Endothelial cell of umbilical vein (primary cell): ENCODE measurements around the gene KLC4. TPM values are rescaled to one million over a fixed set of nuclear protein-coding genes. Genes with fewer than 3 reads are reported as not detected.

Experiments
- BruUV-seq: library from RNA; stranded (reverse); fragments of 400-500 nt; replicated peaks from 2 replicates; lab custom pipeline; 2021; lab: Mats Ljungman, UMichigan
- CTCF ChIA-PET: fragments of 300-600, 350-600 bp; sonication (Branson Sonifier 250); formaldehyde crosslinking; loops from one replicate; lab custom pipeline; 2021; ENCODE audit warnings: antibody characterized with exemption, inconsistent platforms; lab: Charles Lee
- POLR2A ChIA-PET: fragments of 300-600, 350-600 bp; sonication (Branson Sonifier 250); formaldehyde crosslinking; loops from one replicate; lab custom pipeline; 2021; ENCODE audit warnings: antibody characterized with exemption, inconsistent platforms; lab: Charles Lee
- DNase-seq: peaks from one replicate; pipeline ENCODE4 v3.0.0-alpha.2; 2011; ENCODE audit warnings: low read depth, low spot score
- FAIRE-seq: peaks from 2 replicates; lab custom pipeline; 2011; peaks lifted over from hg19 to GRCh38; lab: Jason Lieb, UNC
- H2AFZ ChIP-seq: 2 replicates; pipeline ENCODE4 v1.6.0; 2012; ENCODE audit warnings: low read depth, low read length, control low read depth, inconsistent platforms
- H3K27ac ChIP-seq: 2 replicates; pipeline ENCODE4 v1.5.1; 2011; ENCODE audit warnings: low read depth, mild to moderate bottlenecking, control low read depth, low read length, moderate library complexity; ENCODE audit not compliant: insufficient read depth
- H3K27me3 ChIP-seq, 2 experiments: 2 replicates each; pipeline versions ENCODE4 v1.6.0 to v1.6.1; 2011; ENCODE audit warnings: low read length in 2 of 2, mixed read lengths in 1 of 2; ENCODE audit not compliant: control insufficient read depth in 2 of 2, insufficient read depth in 2 of 2
- H3K36me3 ChIP-seq, 2 experiments: 2 replicates in 1 of 2; 3 replicates in 1 of 2; pipeline ENCODE4 v1.5.1; 2011; ENCODE audit warnings: low read length in 2 of 2, mild to moderate bottlenecking in 1 of 2, moderate library complexity in 1 of 2; ENCODE audit not compliant: control insufficient read depth in 2 of 2, insufficient read depth in 2 of 2; ENCODE audit errors: extremely low read depth in 1 of 2
- H3K4me1 ChIP-seq: 3 replicates; pipeline ENCODE4 v1.5.1; 2011; ENCODE audit warnings: mild to moderate bottlenecking, low read length; ENCODE audit not compliant: control insufficient read depth, insufficient read depth; ENCODE audit errors: extremely low read depth
- H3K4me2 ChIP-seq: 2 replicates; pipeline ENCODE4 v1.6.1; 2011; ENCODE audit warnings: low read length, control low read depth, mixed read lengths; ENCODE audit not compliant: insufficient read depth
- H3K4me3 ChIP-seq, 3 experiments: fragments of 200-600 bp in 1 of 3; sonication (generic), shearing (Covaris generic) in 1 of 3; replicated peaks in 1 of 3; 2 replicates each; pipeline ENCODE4 v1.5.1; 2011 to 2016; ENCODE audit warnings: control low read depth in 3 of 3, low read length in 3 of 3, mild to moderate bottlenecking in 2 of 3, inconsistent platforms in 1 of 3, low read depth in 1 of 3, moderate library complexity in 1 of 3; ENCODE audit not compliant: insufficient read depth in 1 of 3
- H3K79me2 ChIP-seq: 2 replicates; pipeline ENCODE4 v1.6.0; 2012; ENCODE audit warnings: low read length, inconsistent platforms; ENCODE audit not compliant: control insufficient read depth, insufficient read depth
- H3K9ac ChIP-seq: replicated peaks from 2 replicates; pipeline ENCODE3; 2011; ENCODE audit warnings: low read length, control low read depth; ENCODE audit not compliant: insufficient read depth; ENCODE audit errors: extremely low read depth
- H3K9me1 ChIP-seq: replicated peaks from 3 replicates; pipeline ENCODE4 v1.6.0; 2011; ENCODE audit warnings: mild to moderate bottlenecking, low read length; ENCODE audit not compliant: control insufficient read depth, insufficient read depth; ENCODE audit errors: extremely low read depth
- H3K9me3 ChIP-seq: replicated peaks from 2 replicates; pipeline ENCODE4 v1.5.1; 2012; ENCODE audit warnings: low read length, inconsistent platforms; ENCODE audit not compliant: control insufficient read depth, insufficient read depth
- H4K20me1 ChIP-seq: replicated peaks from 2 replicates; pipeline ENCODE3; 2011; ENCODE audit warnings: mild to moderate bottlenecking, low read length; ENCODE audit not compliant: control insufficient read depth, insufficient read depth; ENCODE audit errors: extremely low read depth
- CTCF ChIP-seq, 2 donors: IDR thresholded peaks; 1 replicate in 1 of 2; 2 replicates in 1 of 2; pipeline ENCODE4 v1.5.1; 2011; ENCODE audit warnings: low read length in 2 of 2, mild to moderate bottlenecking in 2 of 2, moderate library complexity in 2 of 2, control low read depth in 1 of 2, inconsistent platforms in 1 of 2, low read depth in 1 of 2; ENCODE audit not compliant: insufficient read depth in 1 of 2; ENCODE audit errors: extremely low read depth in 1 of 2
- FOS ChIP-seq: IDR thresholded peaks from 2 replicates; pipeline ENCODE4 v1.6.1; 2011; ENCODE audit warnings: mild to moderate bottlenecking, low read length, moderate library complexity, borderline replicate concordance; ENCODE audit not compliant: insufficient read depth
- POLR2A ChIP-seq: IDR thresholded peaks from 2 replicates; pipeline ENCODE4 v1.6.1; 2012; ENCODE audit warnings: low read depth, mild to moderate bottlenecking, control low read depth, low read length
- POLR2AphosphoS5 ChIP-seq: IDR thresholded peaks from 2 replicates; pipeline ENCODE4 v1.6.1; 2012; ENCODE audit warnings: low read depth, mild to moderate bottlenecking, control low read depth, low read length, moderate library complexity; ENCODE audit not compliant: insufficient read depth
- dilution Hi-C: fragments of 300-500 bp; cut with MboI; formaldehyde crosslinking; loops from one replicate; pipeline ENCODE4 v1.15.0; 2019; ENCODE audit warnings: low sequenced_read_pairs; ENCODE audit not compliant: extremely low pct_ligation_motif_present
- intact Hi-C: fragments of 100-400 bp; cut with micrococcal nuclease; formaldehyde crosslinking; loops from one replicate; pipeline ENCODE4 v1.10.0; 2022
- polyA plus RNA-seq, 4 experiments: library from polyadenylated mRNA; depleted of rRNA in 3 of 4; stranded (reverse) in 3 of 4; unstranded in 1 of 4; fragments of >200 nt; gene quantifications; 2 replicates each; pipeline versions ENCODE4 v1.2.1 to v1.2.3, GENCODE V29; 2011 to 2012; ENCODE audit warnings: missing spikeins in 1 of 4
- total RNA-seq: library from RNA; stranded (reverse); gene quantifications from 2 replicates; pipeline ENCODE4 v1.2.3, GENCODE V29; 2021

KLC4 gene
- total and polyA plus RNA-seq, 2 donors (not counting 3 experiments of a cell fraction or from before 2014, with no cell fraction given), result 17.7 to 26.8 TPM

- no peak overlapping the region for H2AFZ ChIP-seq
- DNase-seq, result no peak
- FAIRE-seq, result no peak
- H3K27ac ChIP-seq, result no peak overlapping the region
- H3K4me1 ChIP-seq, result peaks cover 7% of the 10 kb centered on the region
- intact Hi-C loops, result no loop called here
- no peak overlapping the region for H3K9ac ChIP-seq
- H4K20me1 ChIP-seq, result no peaks in the 10 kb centered on the region
- no peaks in the 10 kb centered on the region for H3K79me2 ChIP-seq
- H3K9me3 ChIP-seq, result no peaks in the 10 kb centered on the region
- no peaks in the 10 kb centered on the region for H3K9me1 ChIP-seq
- CTCF ChIA-PET, result interaction anchor here (1.4 to 2.1 kb wide), 2 partner anchors 54 to 82 kb away, joined by 3 to 6 read pairs; no protein-coding TSS in a partner anchor
- no peak overlapping the region for H3K4me3 ChIP-seq
- TF ChIP-seq POLR2AphosphoS5 (no peak), FOS (no peak), CTCF (IDR thresholded peaks at IDR 0.05; ENCODE audit: extremely low read depth in 1 of 2, insufficient read depth in 1 of 2, low read depth in 1 of 2, low read length in 2 of 2) (no peak)
- no TSS peak for BruUV-seq
- peaks cover 0 to 2% of the 10 kb centered on the region in 2 experiments for H3K27me3 ChIP-seq
- dilution Hi-C loops, result no loop called here
- POLR2A ChIA-PET, result no interaction called here
- no peak overlapping the region for H3K4me2 ChIP-seq
- H3K36me3 ChIP-seq, result no peaks in the 10 kb centered on the region
Measured at GRCh38 chr6:43089467-43089866, 30.0 kb downstream of the KLC4 start.

DNA sequence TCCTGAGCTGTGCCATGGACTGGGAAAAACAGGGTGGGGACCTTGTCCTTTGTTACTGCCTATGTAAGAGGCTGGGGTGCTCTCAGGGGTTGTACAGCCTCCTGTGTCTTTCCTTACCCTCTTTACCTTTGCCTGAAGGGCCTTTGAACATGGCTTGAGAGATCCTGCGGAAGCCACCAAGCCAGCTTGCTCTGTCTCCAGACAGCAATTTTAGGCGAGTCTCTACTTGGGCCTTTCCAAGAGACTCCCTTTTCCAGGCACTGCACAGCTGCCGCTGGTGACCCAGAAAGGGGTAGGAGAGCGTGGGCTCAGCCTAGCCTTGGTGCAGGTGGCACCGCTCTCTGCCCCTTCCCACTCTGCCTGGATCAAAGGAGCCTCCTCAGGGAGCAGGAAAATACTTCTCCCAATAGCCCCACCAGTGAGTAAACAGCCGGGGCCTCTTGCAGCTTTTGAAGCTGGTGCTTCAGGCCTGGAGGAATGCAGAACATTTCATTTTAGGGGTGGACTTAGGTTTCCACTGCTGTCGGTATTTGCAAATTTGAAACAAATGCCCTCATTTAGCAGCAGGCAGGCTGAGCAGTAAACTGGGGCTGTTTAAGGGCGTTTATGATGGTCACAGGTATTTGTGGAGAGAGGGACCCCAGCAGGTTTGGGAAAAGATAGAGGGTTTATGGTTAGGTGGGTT, 30.6 kb downstream of the KLC4 start:
- Histone ChIP-seq H3K9me1 (no peaks in the 10 kb centered on the region), H2AFZ (no peak overlapping the region), H3K27ac (no peak overlapping the region), H3K4me2 (no peak overlapping the region), H3K4me3 (no peak overlapping the region), H3K4me1 (peaks cover 7% of the 10 kb centered on the region), H3K36me3 (no peaks in the 10 kb centered on the region), H3K9me3 (no peaks in the 10 kb centered on the region), H3K27me3 (no peaks in the 10 kb centered on the region), H3K79me2 (no peaks in the 10 kb centered on the region), H4K20me1 (no peaks in the 10 kb centered on the region), H3K9ac (no peak overlapping the region)
- intact Hi-C loops, result loop anchor here (5.0 kb wide), 1 partner anchor 1083 kb away; no protein-coding TSS in a partner anchor
- no peak for DNase-seq
- BruUV-seq, result no TSS peak
- FAIRE-seq, result no peak
- ChIA-PET CTCF (interaction anchor here (1.4 to 2.1 kb wide), 2 partner anchors 53 to 82 kb away, joined by 3 to 6 read pairs; no protein-coding TSS in a partner anchor), POLR2A (no interaction called here)
- TF ChIP-seq POLR2A, result no peak
- dilution Hi-C loops, result no loop called here
